Urinary bladder (tissue), 4 donors: Measurements from ENCODE around the gene PLK5. TPM values are rescaled to one million over a fixed set of nuclear protein-coding genes. Genes with fewer than 3 reads are reported as not detected.
"Not testable (repeated sequence)": the region's sequence is repeated elsewhere in the genome, so short reads cannot be mapped to it uniquely, and the experiment has no call there.

Experiments used
- DNase-seq: peaks from one replicate; pipeline ENCODE4 v3.0.0-alpha.2; 2015; ENCODE audit errors: extremely low spot score
- H3K27ac ChIP-seq: one replicate; pipeline ENCODE4 v1.5.1; 2013; ENCODE audit warnings: low read depth, mild to moderate bottlenecking, moderate library complexity
- H3K36me3 ChIP-seq: one replicate; pipeline ENCODE4 v1.6.1; 2013; ENCODE audit warnings: mild to moderate bottlenecking, moderate library complexity; ENCODE audit not compliant: insufficient read depth
- H3K4me1 ChIP-seq: one replicate; pipeline ENCODE4 v1.6.1; 2013; ENCODE audit warnings: mild to moderate bottlenecking, moderate library complexity; ENCODE audit not compliant: insufficient read depth
- H3K4me3 ChIP-seq: one replicate; pipeline ENCODE4 v1.5.1; 2013; ENCODE audit warnings: low read depth, low read length
- WGBS: extraction: QIAGEN DNeasy Blood & Tissue Kit; methylation state at CpG from one replicate; pipeline ENCODE4 v1.1.7; 2013; 5-methylcytosine and 5-hydroxymethylcytosine counted together
- polyA plus RNA-seq: library from polyadenylated mRNA; stranded (reverse); fragments of 200-250 nt; gene quantifications from one replicate; pipeline ENCODE4 v1.2.3, GENCODE V29; 2013
- total RNA-seq: library from RNA; depleted of rRNA; stranded (reverse); fragments of >200 nt; gene quantifications from one replicate; pipeline ENCODE4 v1.2.3, GENCODE V29; 2014
- donor health status: healthy with polysubstance abuse.
- donor health status: healthy.

The PLK5 gene
- total and polyA plus RNA-seq, 2 donors, result 0.37 to 2.3 TPM

DNA sequence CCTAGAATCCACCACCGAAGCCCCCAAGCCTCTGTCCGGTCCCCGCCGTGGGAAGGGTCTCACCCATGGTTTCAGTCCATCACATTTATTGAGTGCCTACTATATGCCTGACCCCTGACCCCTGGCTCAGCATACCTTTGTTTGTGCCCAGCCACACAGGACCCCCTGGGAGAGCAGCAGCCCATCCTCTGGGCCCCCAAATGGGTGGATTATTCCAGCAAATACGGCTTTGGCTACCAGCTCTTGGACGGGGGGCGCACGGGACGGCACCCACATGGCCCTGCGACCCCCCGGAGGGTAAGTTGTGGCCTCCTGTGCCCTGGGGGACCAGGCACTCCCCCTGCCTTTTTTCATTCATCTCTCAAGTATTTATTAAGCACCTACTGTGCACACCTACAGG is 7.7 kb downstream of the PLK5 start:
- no peaks in the 10 kb centered on the region for H3K4me1 ChIP-seq
- H3K27ac ChIP-seq, result no peak overlapping the region
- WGBS, result 91% methylated on average over 11 of the region's 11 CpGs
- H3K36me3 ChIP-seq, result no peaks in the 10 kb centered on the region
- no peak overlapping the region for H3K4me3 ChIP-seq
- DNase-seq, result no peak

DNA sequence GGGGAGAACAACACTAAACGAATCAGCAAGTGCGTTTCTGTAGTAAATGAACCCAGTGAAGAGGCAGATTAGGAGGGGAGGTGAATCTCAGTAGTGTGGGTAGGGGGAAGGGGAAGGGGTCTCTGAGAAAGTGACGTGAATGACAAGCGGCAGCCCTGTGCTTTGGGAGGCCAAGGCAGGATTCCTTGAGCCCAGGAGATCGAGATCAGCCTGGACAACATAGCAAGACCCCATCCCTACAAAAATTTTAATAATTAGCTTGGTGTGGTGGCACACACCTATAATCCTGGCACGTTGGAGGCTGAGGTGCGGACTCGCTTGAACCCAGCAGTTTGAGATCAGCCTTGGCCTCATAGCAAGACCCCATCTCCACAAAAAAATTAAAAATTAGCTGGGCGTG is 8.1 kb downstream of the PLK5 start:
- Histone ChIP-seq H3K4me3 (no peak overlapping the region), H3K36me3 (no peaks in the 10 kb centered on the region), H3K4me1 (no peaks in the 10 kb centered on the region), H3K27ac (no peak overlapping the region)
- 91% methylated on average over 9 of the region's 9 CpGs for WGBS
- no peak for DNase-seq

DNA sequence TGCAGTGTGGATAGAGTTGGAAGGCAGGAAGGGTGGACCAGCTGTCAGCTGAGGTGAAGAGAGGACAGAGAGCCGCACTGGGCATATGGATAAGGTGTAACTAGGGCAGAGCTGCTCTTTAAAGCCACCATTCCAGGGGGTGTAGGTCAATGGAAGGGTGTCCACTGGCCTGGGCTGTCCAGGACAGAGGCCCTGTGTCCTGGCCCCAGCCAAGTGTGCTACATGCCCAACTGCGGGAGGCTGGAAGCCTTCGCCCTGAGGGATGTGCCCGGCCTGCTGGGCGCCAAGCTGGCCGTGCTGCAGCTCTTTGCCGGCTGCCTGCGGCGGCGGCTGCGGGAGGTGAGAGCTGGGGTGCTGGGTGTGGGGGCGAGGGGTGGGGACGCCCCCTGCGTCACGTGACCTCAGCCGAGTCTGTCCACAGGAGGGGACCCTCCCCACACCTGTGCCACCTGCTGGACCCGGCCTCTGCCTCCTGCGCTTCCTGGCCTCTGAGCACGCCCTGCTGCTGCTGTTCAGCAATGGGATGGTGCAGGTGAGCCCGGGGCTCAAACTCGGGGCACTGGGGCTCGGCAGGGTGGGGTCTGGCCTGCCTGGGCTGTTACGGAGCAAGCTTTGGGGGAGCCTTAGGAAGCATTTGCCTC is 9.8 kb downstream of the PLK5 start:
- Histone ChIP-seq H3K36me3 (no peaks in the 10 kb centered on the region), H3K4me1 (no peaks in the 10 kb centered on the region), H3K27ac (no peak overlapping the region), H3K4me3 (no peak overlapping the region)
- 75% methylated on average over 23 of the region's 23 CpGs for WGBS
- no peak for DNase-seq

DNA sequence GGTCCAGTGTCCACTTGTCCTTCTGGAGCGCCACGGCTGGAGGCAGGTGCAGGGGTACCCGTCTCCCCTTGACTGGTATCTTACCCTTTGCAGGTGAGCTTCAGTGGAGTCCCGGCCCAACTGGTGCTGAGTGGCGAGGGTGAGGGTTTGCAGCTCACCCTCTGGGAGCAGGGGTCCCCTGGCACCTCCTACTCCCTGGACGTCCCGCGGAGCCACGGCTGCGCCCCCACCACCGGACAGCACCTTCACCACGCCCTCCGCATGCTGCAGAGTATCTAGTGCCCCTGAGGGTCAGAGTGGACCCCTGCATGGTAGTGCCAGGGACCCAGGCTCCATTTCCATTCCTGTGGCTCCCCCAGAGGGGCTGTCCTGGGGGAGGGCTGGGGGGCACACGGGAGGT is 11.1 kb downstream of the PLK5 start:
- DNase-seq, result no peak
- Histone ChIP-seq H3K4me1 (no peaks in the 10 kb centered on the region), H3K4me3 (no peak overlapping the region), H3K36me3 (no peaks in the 10 kb centered on the region), H3K27ac (no peak overlapping the region)
- WGBS, result 89% methylated on average over 14 of the region's 14 CpGs

DNA sequence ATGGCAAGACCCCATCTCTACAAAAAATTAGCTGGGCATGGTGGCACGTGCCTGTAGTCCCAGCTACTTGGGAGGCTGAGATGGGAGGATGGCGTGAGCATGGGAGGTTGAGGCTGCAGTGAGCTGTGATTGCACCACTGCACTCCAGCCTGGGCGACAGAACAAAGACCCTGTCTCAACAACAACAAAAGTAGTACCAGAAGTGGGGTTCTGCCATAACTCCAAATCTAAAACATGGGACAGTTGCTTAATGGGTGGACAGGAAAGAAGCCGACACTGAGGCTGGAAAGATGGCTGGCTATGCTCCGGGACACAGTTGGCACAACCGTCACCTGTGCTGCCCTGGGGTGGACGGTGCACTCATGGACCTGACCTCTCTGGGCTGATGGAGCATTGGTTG is 11.8 kb downstream of the PLK5 start:
- DNase-seq, H3K27ac ChIP-seq, H3K36me3 ChIP-seq, H3K4me1 ChIP-seq, H3K4me3 ChIP-seq: not testable (repeated sequence)
- 96% methylated on average over 7 of the region's 7 CpGs for WGBS

DNA sequence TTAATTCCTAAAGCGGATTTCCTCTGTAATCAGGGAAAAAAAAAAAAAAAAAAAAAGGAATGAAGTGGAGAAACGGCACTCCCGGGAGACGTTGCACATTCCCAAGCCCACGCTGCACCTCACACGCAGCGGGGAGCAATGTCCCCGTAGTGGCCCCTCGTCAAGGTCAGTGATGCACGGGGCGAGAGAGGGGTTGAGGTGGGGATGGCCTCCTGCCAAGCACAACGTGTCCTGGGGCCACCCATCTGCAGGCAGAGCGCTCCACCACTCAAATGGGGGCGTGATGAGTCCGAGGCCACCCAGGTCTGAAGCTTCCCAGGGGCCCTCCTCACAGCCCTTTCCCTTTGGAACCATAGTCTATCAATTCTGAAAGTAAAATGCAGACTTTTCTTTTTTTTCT is 15.1 kb downstream of the PLK5 start:
- Histone ChIP-seq H3K36me3 (no peaks in the 10 kb centered on the region), H3K4me1 (no peaks in the 10 kb centered on the region), H3K27ac (no peak overlapping the region), H3K4me3 (no peak overlapping the region)
- WGBS, result 20% methylated on average over 15 of the region's 15 CpGs
- no peak for DNase-seq

- not testable (repeated sequence) for H3K27ac ChIP-seq, H3K36me3 ChIP-seq, H3K4me3 ChIP-seq, DNase-seq, H3K4me1 ChIP-seq
- WGBS, result 89% methylated on average over 11 of the region's 11 CpGs
These were observed 15.9 kb downstream of the PLK5 start for GRCh38 chr19:1539749-1540148.

GRCh38 chr19:1540365-1540925 is 16.6 kb downstream of the PLK5 start:
- DNase-seq, result peak; percentile 41
- Histone ChIP-seq H3K4me3 (no peak overlapping the region), H3K36me3 (no peaks in the 10 kb centered on the region), H3K27ac (no peak overlapping the region), H3K4me1 (no peaks in the 10 kb centered on the region)
- 11% methylated on average over 17 of the region's 17 CpGs for WGBS

DNA sequence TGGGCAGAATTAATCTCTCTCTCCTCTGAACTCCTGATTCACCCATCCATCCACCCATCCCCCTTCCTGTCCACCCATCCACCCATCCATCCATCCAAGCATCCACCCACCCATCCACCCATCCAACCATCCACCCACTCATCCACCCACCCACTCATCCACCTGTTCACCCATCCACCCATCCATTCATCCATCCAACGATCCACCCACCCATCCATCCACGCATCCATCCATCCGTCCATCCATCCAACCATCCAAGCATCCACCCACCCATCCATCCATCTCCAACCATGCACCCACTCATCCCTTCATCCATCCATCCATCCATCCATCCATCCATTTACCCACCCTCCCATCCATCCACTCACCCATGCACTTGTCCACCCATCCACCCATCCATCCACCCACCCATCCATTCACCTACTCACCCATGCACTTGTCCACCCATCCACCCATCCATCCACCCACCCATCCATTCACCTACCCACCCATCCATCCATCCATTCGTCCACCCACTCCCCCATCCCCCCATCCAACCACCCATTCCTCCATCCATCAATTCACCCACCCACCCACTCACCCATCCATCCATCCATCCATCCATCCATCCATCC is 25.6 kb downstream of the PLK5 start:
- no peaks in the 10 kb centered on the region for H3K36me3 ChIP-seq
- H3K4me1 ChIP-seq, result no peaks in the 10 kb centered on the region
- H3K4me3 ChIP-seq, result no peak overlapping the region
- H3K27ac ChIP-seq, result no peak overlapping the region
- 88% methylated on average over 4 of the region's 4 CpGs for WGBS
- DNase-seq, result no peak

DNA sequence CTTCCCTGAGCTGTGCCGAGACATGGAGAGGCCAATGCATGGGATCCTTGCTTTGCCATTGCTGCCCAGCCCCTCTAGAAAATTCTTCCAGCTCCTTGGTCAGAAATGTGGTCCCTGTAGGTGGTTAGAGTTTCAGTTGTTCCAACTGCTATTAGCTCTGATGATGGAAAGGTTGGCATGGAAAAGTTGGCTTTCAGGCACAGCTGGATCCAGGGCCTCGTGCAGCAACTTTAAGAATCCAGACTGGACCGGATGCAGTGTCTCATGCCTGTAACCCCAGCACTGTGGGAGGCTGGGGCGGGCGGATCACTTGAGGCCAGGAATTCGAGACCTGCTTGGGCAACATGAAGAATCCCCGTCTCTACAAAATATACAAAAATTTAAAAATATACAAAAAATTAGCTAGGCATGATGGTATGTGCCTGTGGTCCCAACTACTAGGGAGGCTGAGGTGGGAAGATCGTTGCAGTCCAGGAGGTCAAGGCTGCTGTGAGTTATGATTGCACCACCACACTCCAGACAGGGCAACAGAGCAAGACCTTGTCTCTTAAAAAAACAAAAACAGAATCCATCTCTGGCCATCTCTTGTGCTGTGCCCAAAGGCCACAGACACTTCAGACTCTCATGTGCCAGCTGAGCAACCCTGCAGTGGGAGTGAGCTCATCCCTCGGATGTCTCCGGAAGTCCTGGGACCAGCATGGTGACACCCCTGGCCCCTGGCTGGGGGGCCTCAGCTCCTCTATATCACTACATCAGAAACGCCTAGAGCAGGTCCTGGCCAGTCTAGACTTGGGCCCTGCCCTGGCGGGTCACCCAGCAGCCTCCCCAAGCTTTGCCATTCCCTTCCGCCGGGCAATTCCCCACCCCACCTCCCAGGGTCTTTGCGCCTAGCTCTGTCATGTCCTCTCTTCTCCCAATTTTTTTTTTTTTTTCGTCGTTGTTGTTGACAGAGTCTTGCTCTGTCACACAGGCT is 27.5 kb downstream of the PLK5 start:
- Histone ChIP-seq H3K36me3 (no peaks in the 10 kb centered on the region), H3K27ac (no peak overlapping the region), H3K4me1 (no peaks in the 10 kb centered on the region), H3K4me3 (no peak overlapping the region)
- DNase-seq, result no peak
- WGBS, result 84% methylated on average over 17 of the region's 17 CpGs

- no peak overlapping the region for H3K4me3 ChIP-seq
- WGBS, result 82% methylated on average over 10 of the region's 10 CpGs
- DNase-seq, result no peak
- H3K4me1 ChIP-seq, result no peaks in the 10 kb centered on the region
- no peaks in the 10 kb centered on the region for H3K36me3 ChIP-seq
- no peak overlapping the region for H3K27ac ChIP-seq
These were observed 29.5 kb downstream of the PLK5 start for GRCh38 chr19:1553415-1553814.

DNA sequence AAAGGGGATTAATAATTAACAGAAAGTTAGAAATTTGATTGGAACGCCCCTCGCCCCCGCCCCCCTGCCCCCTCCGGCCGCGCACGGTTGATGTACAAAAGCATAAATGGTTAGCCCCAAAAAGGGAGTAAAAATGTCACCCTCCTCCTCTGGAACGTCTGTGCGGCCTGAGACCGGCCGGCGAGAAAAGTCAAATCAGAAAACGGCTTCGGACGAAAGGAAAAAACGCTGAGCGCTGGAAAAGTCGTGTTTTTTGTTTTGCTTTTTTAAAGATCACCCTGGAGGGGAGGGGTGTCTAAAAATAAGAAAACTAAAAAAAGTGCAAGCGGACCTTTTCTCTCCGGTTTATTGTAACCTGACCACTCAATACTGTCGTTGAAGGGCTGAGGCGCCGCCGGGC is 31.1 kb downstream of the PLK5 start:
- DNase-seq, result no peak
- no peaks in the 10 kb centered on the region for H3K36me3 ChIP-seq
- no peak overlapping the region for H3K27ac ChIP-seq
- no peaks in the 10 kb centered on the region for H3K4me1 ChIP-seq
- no peak overlapping the region for H3K4me3 ChIP-seq
- WGBS, result 86% methylated on average over 24 of the region's 24 CpGs

DNA sequence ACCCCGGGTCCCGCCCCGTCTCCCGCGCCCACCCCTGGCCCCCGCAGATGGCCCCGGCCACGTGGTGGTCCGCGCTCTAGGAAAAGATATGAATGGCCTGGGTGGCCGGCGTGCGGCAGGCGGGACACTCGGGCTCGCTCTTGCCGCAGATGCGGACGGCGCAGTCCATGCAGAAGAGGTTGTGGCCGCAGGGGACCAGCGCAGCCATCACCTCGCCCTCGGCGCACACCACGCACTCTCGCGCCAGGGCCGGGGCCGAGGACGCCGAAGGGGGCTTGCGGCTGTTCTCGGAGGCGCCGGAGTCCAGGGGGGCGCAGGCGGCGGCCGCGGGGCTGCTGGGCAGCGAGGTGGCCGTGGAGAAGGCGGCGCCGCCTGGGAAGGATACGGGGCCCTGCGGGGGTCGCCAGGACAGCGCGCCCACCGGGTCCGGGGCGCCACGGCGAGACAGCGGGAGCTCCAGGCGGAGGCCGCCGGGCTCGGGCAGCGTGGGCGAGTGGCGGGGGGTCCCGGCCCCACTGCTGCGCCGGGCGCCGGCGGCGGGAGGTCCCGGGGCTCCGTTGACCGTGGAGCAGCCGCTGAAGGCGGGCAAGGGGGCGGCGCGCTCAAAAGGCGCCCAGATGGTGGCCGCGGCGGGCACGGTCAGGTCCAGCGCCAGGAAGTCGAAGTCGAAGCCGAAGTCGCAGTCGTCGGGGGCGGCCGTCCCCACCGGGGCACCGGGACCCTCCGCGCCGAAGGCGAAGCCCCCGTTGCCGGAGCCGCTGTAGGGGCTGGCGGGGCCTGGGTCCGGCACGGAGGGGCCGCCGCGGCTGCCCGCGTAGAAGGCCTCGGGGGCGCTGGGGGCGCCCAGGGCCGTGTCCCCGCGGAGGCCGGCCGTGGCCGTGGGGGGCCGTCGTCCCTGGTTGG is 31.9 kb downstream of the PLK5 start:
- DNase-seq, result no peak
- Histone ChIP-seq H3K4me1 (no peaks in the 10 kb centered on the region), H3K27ac (no peak overlapping the region), H3K36me3 (no peaks in the 10 kb centered on the region), H3K4me3 (no peak overlapping the region)
- 92% methylated on average over 117 of the region's 121 CpGs for WGBS
